HCT116 (cell line): ENCODE results near the gene CCDC63. TPM values are rescaled to one million over a fixed set of nuclear protein-coding genes. Genes with fewer than 3 reads are reported as not detected.

Experiments
- ATAC-seq: fragments of 200-7000 bp; cut with Tn5 transposase; 2 replicates; pipeline ENCODE4 v1.9.1; 2020; ENCODE audit warnings: mild to moderate bottlenecking, moderate library complexity
- BruUV-seq: library from RNA; stranded (reverse); fragments of 400-500 nt; replicated peaks from 2 replicates; lab custom pipeline; 2021; lab: Mats Ljungman, UMichigan
- CTCF ChIA-PET: fragments of 300-600 bp; sonication (Branson Sonifier 250); formaldehyde crosslinking; loops from one replicate; lab custom pipeline; 2021; ENCODE audit warnings: antibody characterized with exemption; lab: Charles Lee
- POLR2A ChIA-PET: fragments of 300-600, 350-600 bp; sonication (Branson Sonifier 250); formaldehyde crosslinking; loops from one replicate; lab custom pipeline; 2021; ENCODE audit warnings: antibody characterized with exemption; lab: Charles Lee
- RAD21 ChIA-PET, 2 experiments: fragments of 300-600 bp; sonication (Branson Sonifier 250); formaldehyde crosslinking; loops; one replicate each; lab custom pipeline; 2023; ENCODE audit warnings: low total read pairs in 2 of 2; ENCODE audit not compliant: uncharacterized antibody in 2 of 2, unreplicated experiment in 2 of 2, low non-redundant PET in 1 of 2; lab: Charles Lee
- DNase-seq: peaks from one replicate; pipeline ENCODE4 v3.0.0-alpha.2; 2010; ENCODE audit warnings: low read depth, low spot score
- H2AFZ ChIP-seq: fragments of 200-600 bp; shearing (Covaris generic), sonication (generic); 2 replicates; pipeline ENCODE4 v1.6.1; 2017; ENCODE audit warnings: low read depth, mixed run types, mixed read lengths, antibody characterized with exemption, low read length; ENCODE audit not compliant: poor library complexity, severe bottlenecking
- H3K27ac ChIP-seq: 2 replicates; pipeline ENCODE4 v1.5.1; 2012; ENCODE audit warnings: low read depth, low read length
- H3K27me3 ChIP-seq: fragments of 200-600 bp; sonication (generic); 2 replicates; pipeline ENCODE4 v1.6.1; 2016; ENCODE audit warnings: mixed run types, low read length, mixed read lengths; ENCODE audit not compliant: insufficient read depth
- H3K36me3 ChIP-seq, 2 experiments: fragments of 200-500 bp in 1 of 2; fragments of 200-600 bp in 1 of 2; sonication (Bioruptor generic) in 1 of 2; sonication (generic) in 1 of 2; 2 replicates each; pipeline versions ENCODE4 v1.5.1 to v1.6.1; 2014 to 2016; ENCODE audit warnings: low read length in 2 of 2, inconsistent platforms in 1 of 2, mixed read lengths in 1 of 2, mixed run types in 1 of 2; ENCODE audit not compliant: insufficient read depth in 2 of 2, control insufficient read depth in 1 of 2
- H3K4me1 ChIP-seq, 2 experiments: fragments of 200-600 bp in 1 of 2; sonication (generic) in 1 of 2; 2 replicates each; pipeline versions ENCODE4 v1.5.1 to v1.6.1; 2012 to 2017; ENCODE audit warnings: low read length in 2 of 2, inconsistent platforms in 1 of 2, mild to moderate bottlenecking in 1 of 2, mixed read lengths in 1 of 2, mixed run types in 1 of 2, moderate library complexity in 1 of 2; ENCODE audit not compliant: insufficient read depth in 2 of 2, control insufficient read depth in 1 of 2
- H3K4me2 ChIP-seq: fragments of 200-600 bp; sonication (generic); 2 replicates; pipeline ENCODE4 v1.6.1; 2017; ENCODE audit warnings: mixed run types, low read length, mixed read lengths
- H3K4me3 ChIP-seq, 2 experiments: fragments of 200-600 bp in 1 of 2; sonication (generic) in 1 of 2; replicated peaks in 1 of 2; 2 replicates each; pipeline ENCODE4 v1.5.1; 2011 to 2016; ENCODE audit warnings: low read length in 2 of 2, control low read depth in 1 of 2, low read depth in 1 of 2, mild to moderate bottlenecking in 1 of 2, mixed read lengths in 1 of 2, mixed run types in 1 of 2
- H3K79me2 ChIP-seq: fragments of 200-600 bp; sonication (generic); 2 replicates; pipeline ENCODE4 v1.6.1; 2017; ENCODE audit warnings: mild to moderate bottlenecking, mixed run types, low read length, moderate library complexity, mixed read lengths; ENCODE audit not compliant: insufficient read depth
- H3K9ac ChIP-seq: fragments of 200-600 bp; sonication (generic); 2 replicates; pipeline ENCODE4 v1.6.1; 2016; ENCODE audit warnings: low read length, mixed read lengths
- H3K9me2 ChIP-seq: fragments of 200-600 bp; sonication (generic), shearing (Covaris generic); 2 replicates; pipeline ENCODE4 v1.6.1; 2017; ENCODE audit warnings: mixed run types, mild to moderate bottlenecking, moderate library complexity; ENCODE audit not compliant: insufficient read depth
- H3K9me3 ChIP-seq, 2 experiments: fragments of 200-500 bp in 1 of 2; fragments of 200-600 bp in 1 of 2; sonication (Bioruptor generic) in 1 of 2; sonication (generic) in 1 of 2; 2 replicates each; pipeline ENCODE4 v1.6.1; 2014 to 2017; ENCODE audit warnings: low read length in 2 of 2, mixed read lengths in 2 of 2, inconsistent platforms in 1 of 2, low read depth in 1 of 2, mild to moderate bottlenecking in 1 of 2, mixed run types in 1 of 2, moderate library complexity in 1 of 2; ENCODE audit not compliant: control insufficient read depth in 1 of 2, insufficient read depth in 1 of 2
- H4K20me1 ChIP-seq: fragments of 200-600 bp; sonication (generic), shearing (Covaris generic); 2 replicates; pipeline ENCODE4 v1.6.1; 2017; ENCODE audit warnings: mixed run types, mild to moderate bottlenecking, moderate library complexity; ENCODE audit not compliant: insufficient read depth
- ATF3 ChIP-seq: IDR thresholded peaks from 2 replicates; pipeline ENCODE4 v1.6.1; 2012
- CEBPB ChIP-seq: IDR thresholded peaks from 2 replicates; pipeline ENCODE4 v1.6.1; 2012; ENCODE audit warnings: low read depth
- CTCF ChIP-seq, 3 experiments: fragments of 200-600 bp in 1 of 3; sonication (generic) in 1 of 3; IDR thresholded peaks in 2 of 3; conservative IDR thresholded peaks in 1 of 3; 2 replicates each; pipeline ENCODE4 v1.5.1; 2012 to 2017; ENCODE audit warnings: low read depth in 2 of 3, low read length in 2 of 3, antibody characterized with exemption in 1 of 3, borderline replicate concordance in 1 of 3, control low read depth in 1 of 3, mild to moderate bottlenecking in 1 of 3, mixed read lengths in 1 of 3, mixed run types in 1 of 3, moderate library complexity in 1 of 3; ENCODE audit not compliant: insufficient read depth in 1 of 3
- ELF1 ChIP-seq: IDR thresholded peaks from 2 replicates; pipeline ENCODE4 v1.6.1; 2012; ENCODE audit warnings: low read depth, borderline replicate concordance
- EZH2 ChIP-seq: fragments of 200-600 bp; sonication (generic); IDR thresholded peaks from 2 replicates; pipeline ENCODE4 v1.6.1; 2017; ENCODE audit warnings: antibody characterized with exemption, mixed run types
- EZH2phosphoT487 ChIP-seq: fragments of 200-600 bp; IDR thresholded peaks from 2 replicates; pipeline ENCODE4 v1.6.1; 2018; ENCODE audit warnings: antibody characterized with exemption, borderline replicate concordance
- FOSL1 ChIP-seq: IDR thresholded peaks from 2 replicates; pipeline ENCODE4 v1.6.1; 2012; ENCODE audit warnings: low read depth
- RAD21 ChIP-seq: IDR thresholded peaks from 2 replicates; pipeline ENCODE4 v1.6.1; 2012; ENCODE audit warnings: low read depth, mild to moderate bottlenecking
- SIN3A ChIP-seq: IDR thresholded peaks from 2 replicates; pipeline ENCODE4 v1.6.1; 2012; ENCODE audit warnings: low read depth
- TCF7L2 ChIP-seq: IDR thresholded peaks from 2 replicates; pipeline ENCODE4 v1.7.0; 2011; ENCODE audit warnings: borderline replicate concordance, inconsistent platforms; ENCODE audit not compliant: insufficient read depth, insufficient read length; ENCODE audit errors: extremely low read depth
- YY1 ChIP-seq: IDR thresholded peaks from 2 replicates; pipeline ENCODE4 v1.6.1; 2011; ENCODE audit warnings: low read length, low read depth, moderate library complexity, mild to moderate bottlenecking; ENCODE audit not compliant: insufficient replicate concordance; ENCODE audit errors: extremely low read depth
- ZFX ChIP-seq: fragments of 450-650 bp; IDR thresholded peaks from 2 replicates; pipeline ENCODE4 v1.6.1; 2017
- ZNF274 ChIP-seq: fragments of 200-500 bp; sonication (Bioruptor generic); IDR thresholded peaks from 2 replicates; pipeline ENCODE4 v1.6.1; 2014; ENCODE audit warnings: mild to moderate bottlenecking, low read depth, low read length, inconsistent platforms
- intact Hi-C: fragments of 100-400 bp; cut with micrococcal nuclease; formaldehyde crosslinking; loops from 2 replicates; pipeline ENCODE4 v1.10.0; 2022
- total RNA-seq: library from RNA; stranded (reverse); gene quantifications from one replicate; pipeline ENCODE4 v1.2.1, GENCODE V29; 2021; ENCODE audit not compliant: unreplicated experiment

CCDC63 gene
- total RNA-seq, 1 experiment from 2014 or later: 0.47 TPM

- Histone ChIP-seq H4K20me1 (no peaks in the 10 kb centered on the region), H2AFZ (no peak overlapping the region), H3K27ac (no peak overlapping the region), H3K4me1 (peaks cover 0 to 6% of the 10 kb centered on the region in 2 experiments; a peak in 2 of 4 replicates), H3K9ac (no peak overlapping the region), H3K4me3 (no peak overlapping the region), H3K36me3 (no peaks in the 10 kb centered on the region), H3K79me2 (no peaks in the 10 kb centered on the region), H3K4me2 (no peak overlapping the region), H3K9me2 (no peaks in the 10 kb centered on the region), H3K27me3 (no peaks in the 10 kb centered on the region), H3K9me3 (no peaks in the 10 kb centered on the region; a peak in 1 of 4 replicates)
- DNase-seq (no peak), ATAC-seq (no peak)
- RAD21 ChIA-PET: no interaction called here
- POLR2A ChIA-PET: no interaction called here
- CTCF ChIA-PET: no interaction called here
- intact Hi-C loops: no loop called here
- no peak for TF ChIP-seq FOSL1
- TF ChIP-seq ATF3: no peak
- TF ChIP-seq CEBPB: no peak
- TF ChIP-seq EZH2phosphoT487: no peak
- no peak for TF ChIP-seq CTCF (IDR thresholded peaks at IDR 0.05 in 2 of 3, conservative IDR thresholded peaks at IDR 0.05 in 1 of 3; ENCODE audit: borderline replicate concordance in 1 of 3, insufficient read depth in 1 of 3, low read depth in 2 of 3, low read length in 2 of 3)
- TF ChIP-seq YY1: no peak
- no peak for TF ChIP-seq SIN3A
- TF ChIP-seq RAD21: no peak
- TF ChIP-seq TCF7L2: no peak
- TF ChIP-seq ZNF274: no peak
- no peak for TF ChIP-seq EZH2
- TF ChIP-seq ELF1: no peak
- no peak for TF ChIP-seq ZFX
- BruUV-seq: no TSS peak
Measured at GRCh38 chr12:110798461-110798860, 48.3 kb upstream of the CCDC63 start.
